K562 (cell line): ENCODE results near the gene HLA-DOB. TPM values are rescaled to one million over a fixed set of nuclear protein-coding genes. Genes with fewer than 3 reads are reported as not detected.

Source experiments
- HDGF ChIP-seq: fragments of 450-650 bp; IDR thresholded peaks from 2 replicates; pipeline ENCODE4 v1.6.1; 2016
- LARP7 ChIP-seq: fragments of 450-650 bp; IDR thresholded peaks from 2 replicates; pipeline ENCODE4 v1.6.1; 2016
- SIN3A ChIP-seq, 2 experiments: fragments of 150-350 bp in 1 of 2; IDR thresholded peaks; 2 replicates each; pipeline ENCODE4 v1.6.1; 2011 to 2016; ENCODE audit warnings: borderline replicate concordance in 2 of 2, low read depth in 2 of 2, low read length in 2 of 2, mild to moderate bottlenecking in 2 of 2, moderate library complexity in 2 of 2; ENCODE audit not compliant: control insufficient read depth in 1 of 2
- ZFX ChIP-seq: sonication (generic); formaldehyde crosslinking; IDR thresholded peaks from 2 replicates; pipeline ENCODE4 v1.8.0; 2022; ENCODE audit warnings: mild to moderate bottlenecking, missing genetic modification reagents, moderate library complexity
- ZNF140 ChIP-seq: fragments of 250-450 bp; sonication (Bioruptor Pico); IDR thresholded peaks from 2 replicates; pipeline ENCODE4 v1.8.0; 2021; ENCODE audit warnings: moderate library complexity, mild to moderate bottlenecking, inconsistent platforms
- ZNF707 ChIP-seq: fragments of 250-450 bp; sonication (Bioruptor Pico); conservative IDR thresholded peaks from 2 replicates; pipeline ENCODE4 v1.8.0; 2022; ENCODE audit warnings: inconsistent platforms, mild to moderate bottlenecking, moderate library complexity
- polyA plus RNA-seq, 8 experiments: library from polyadenylated mRNA; depleted of rRNA in 4 of 8; stranded (reverse) in 5 of 8; unstranded in 3 of 8; fragments of >200 nt; fragmentation: Nextera tagmentation in 2 of 8; fragmentation: Illumina TruSeq in 1 of 8; extraction: Ambion mirVana in 2 of 8; extraction: Trizol in 1 of 8; gene quantifications; 2 replicates each; pipeline versions ENCODE4 v1.2.1 to v1.2.3, GENCODE V29; 2011 to 2014; ENCODE audit warnings: inconsistent platforms in 1 of 8, missing spikeins in 1 of 8
- total RNA-seq, 7 experiments: library from RNA; depleted of rRNA in 6 of 7; stranded (reverse); fragments of >200 nt in 6 of 7; fragmentation: Illumina TruSeq in 2 of 7; extraction: Trizol in 2 of 7; gene quantifications; 2 replicates each; pipeline versions ENCODE4 v1.2.1 to v1.2.3, GENCODE V29; 2011 to 2021; ENCODE audit warnings: low replicate concordance in 1 of 7
- TF ChIP-seq, protein P1 (sequence below): fragments of 200-600 bp; sonication (generic); IDR thresholded peaks from one replicate; pipeline ENCODE4 v1.6.1; 2012; ENCODE audit warnings: mild to moderate bottlenecking, low read depth, low read length, inconsistent platforms
- TF ChIP-seq, protein P2 (sequence below): sonication (generic); formaldehyde crosslinking; IDR thresholded peaks from 2 replicates; pipeline ENCODE4 v1.5.0; 2020; ENCODE audit warnings: missing genetic modification reagents
- TF ChIP-seq, protein P3 (sequence below): IDR thresholded peaks from 3 replicates; pipeline ENCODE4 v1.6.1; 2011; ENCODE audit warnings: borderline replicate concordance, mild to moderate bottlenecking, moderate library complexity; ENCODE audit not compliant: insufficient read length; ENCODE audit errors: extremely low read depth
- TF ChIP-seq, protein P4 (sequence below): sonication (generic); formaldehyde crosslinking; IDR thresholded peaks from 2 replicates; pipeline ENCODE4 v1.8.0; 2022; ENCODE audit warnings: mild to moderate bottlenecking, missing genetic modification reagents

HLA-DOB gene
- total and polyA plus RNA-seq, 9 of the 15 experiments (the other 6 are each of a cell fraction or from before 2014, with no cell fraction given), result 1.2 to 4.0 (median 2.5) TPM

DNA sequence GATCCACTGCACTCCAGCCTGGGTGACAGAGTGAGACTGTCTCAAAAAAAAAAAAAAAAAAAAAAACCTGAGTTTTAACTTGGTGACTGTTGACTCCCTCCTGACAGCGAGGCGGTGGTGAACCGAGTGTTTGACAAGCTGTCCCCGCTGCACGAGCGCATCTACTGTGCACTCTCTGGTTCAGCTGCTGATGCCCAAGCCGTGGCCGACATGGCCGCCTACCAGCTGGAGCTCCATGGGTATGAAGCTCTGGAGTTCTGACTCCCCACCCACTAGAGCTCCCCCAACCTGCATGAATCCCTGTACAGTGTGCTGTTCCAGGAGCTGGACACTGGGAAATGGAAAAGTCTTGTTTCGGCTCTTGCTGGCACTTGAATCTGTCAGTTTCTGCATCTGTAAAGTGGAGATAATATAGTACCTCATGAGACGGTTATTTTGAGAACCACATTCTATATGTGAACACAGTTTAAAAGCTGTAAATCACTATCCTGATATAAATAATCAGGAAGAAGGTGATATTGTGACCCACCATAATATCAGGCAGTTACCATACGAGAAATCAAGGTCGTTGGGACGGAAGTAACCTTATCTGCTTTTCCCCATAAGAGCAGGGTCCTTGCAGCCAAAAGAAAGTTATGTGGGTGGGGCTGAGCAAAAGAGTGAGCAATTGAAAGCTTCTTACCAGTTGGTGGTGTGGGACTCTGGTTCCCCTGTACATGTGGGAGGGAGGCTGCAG is 40.5 kb upstream of the HLA-DOB start (continued):
- TF ChIP-seq, protein P1, sequence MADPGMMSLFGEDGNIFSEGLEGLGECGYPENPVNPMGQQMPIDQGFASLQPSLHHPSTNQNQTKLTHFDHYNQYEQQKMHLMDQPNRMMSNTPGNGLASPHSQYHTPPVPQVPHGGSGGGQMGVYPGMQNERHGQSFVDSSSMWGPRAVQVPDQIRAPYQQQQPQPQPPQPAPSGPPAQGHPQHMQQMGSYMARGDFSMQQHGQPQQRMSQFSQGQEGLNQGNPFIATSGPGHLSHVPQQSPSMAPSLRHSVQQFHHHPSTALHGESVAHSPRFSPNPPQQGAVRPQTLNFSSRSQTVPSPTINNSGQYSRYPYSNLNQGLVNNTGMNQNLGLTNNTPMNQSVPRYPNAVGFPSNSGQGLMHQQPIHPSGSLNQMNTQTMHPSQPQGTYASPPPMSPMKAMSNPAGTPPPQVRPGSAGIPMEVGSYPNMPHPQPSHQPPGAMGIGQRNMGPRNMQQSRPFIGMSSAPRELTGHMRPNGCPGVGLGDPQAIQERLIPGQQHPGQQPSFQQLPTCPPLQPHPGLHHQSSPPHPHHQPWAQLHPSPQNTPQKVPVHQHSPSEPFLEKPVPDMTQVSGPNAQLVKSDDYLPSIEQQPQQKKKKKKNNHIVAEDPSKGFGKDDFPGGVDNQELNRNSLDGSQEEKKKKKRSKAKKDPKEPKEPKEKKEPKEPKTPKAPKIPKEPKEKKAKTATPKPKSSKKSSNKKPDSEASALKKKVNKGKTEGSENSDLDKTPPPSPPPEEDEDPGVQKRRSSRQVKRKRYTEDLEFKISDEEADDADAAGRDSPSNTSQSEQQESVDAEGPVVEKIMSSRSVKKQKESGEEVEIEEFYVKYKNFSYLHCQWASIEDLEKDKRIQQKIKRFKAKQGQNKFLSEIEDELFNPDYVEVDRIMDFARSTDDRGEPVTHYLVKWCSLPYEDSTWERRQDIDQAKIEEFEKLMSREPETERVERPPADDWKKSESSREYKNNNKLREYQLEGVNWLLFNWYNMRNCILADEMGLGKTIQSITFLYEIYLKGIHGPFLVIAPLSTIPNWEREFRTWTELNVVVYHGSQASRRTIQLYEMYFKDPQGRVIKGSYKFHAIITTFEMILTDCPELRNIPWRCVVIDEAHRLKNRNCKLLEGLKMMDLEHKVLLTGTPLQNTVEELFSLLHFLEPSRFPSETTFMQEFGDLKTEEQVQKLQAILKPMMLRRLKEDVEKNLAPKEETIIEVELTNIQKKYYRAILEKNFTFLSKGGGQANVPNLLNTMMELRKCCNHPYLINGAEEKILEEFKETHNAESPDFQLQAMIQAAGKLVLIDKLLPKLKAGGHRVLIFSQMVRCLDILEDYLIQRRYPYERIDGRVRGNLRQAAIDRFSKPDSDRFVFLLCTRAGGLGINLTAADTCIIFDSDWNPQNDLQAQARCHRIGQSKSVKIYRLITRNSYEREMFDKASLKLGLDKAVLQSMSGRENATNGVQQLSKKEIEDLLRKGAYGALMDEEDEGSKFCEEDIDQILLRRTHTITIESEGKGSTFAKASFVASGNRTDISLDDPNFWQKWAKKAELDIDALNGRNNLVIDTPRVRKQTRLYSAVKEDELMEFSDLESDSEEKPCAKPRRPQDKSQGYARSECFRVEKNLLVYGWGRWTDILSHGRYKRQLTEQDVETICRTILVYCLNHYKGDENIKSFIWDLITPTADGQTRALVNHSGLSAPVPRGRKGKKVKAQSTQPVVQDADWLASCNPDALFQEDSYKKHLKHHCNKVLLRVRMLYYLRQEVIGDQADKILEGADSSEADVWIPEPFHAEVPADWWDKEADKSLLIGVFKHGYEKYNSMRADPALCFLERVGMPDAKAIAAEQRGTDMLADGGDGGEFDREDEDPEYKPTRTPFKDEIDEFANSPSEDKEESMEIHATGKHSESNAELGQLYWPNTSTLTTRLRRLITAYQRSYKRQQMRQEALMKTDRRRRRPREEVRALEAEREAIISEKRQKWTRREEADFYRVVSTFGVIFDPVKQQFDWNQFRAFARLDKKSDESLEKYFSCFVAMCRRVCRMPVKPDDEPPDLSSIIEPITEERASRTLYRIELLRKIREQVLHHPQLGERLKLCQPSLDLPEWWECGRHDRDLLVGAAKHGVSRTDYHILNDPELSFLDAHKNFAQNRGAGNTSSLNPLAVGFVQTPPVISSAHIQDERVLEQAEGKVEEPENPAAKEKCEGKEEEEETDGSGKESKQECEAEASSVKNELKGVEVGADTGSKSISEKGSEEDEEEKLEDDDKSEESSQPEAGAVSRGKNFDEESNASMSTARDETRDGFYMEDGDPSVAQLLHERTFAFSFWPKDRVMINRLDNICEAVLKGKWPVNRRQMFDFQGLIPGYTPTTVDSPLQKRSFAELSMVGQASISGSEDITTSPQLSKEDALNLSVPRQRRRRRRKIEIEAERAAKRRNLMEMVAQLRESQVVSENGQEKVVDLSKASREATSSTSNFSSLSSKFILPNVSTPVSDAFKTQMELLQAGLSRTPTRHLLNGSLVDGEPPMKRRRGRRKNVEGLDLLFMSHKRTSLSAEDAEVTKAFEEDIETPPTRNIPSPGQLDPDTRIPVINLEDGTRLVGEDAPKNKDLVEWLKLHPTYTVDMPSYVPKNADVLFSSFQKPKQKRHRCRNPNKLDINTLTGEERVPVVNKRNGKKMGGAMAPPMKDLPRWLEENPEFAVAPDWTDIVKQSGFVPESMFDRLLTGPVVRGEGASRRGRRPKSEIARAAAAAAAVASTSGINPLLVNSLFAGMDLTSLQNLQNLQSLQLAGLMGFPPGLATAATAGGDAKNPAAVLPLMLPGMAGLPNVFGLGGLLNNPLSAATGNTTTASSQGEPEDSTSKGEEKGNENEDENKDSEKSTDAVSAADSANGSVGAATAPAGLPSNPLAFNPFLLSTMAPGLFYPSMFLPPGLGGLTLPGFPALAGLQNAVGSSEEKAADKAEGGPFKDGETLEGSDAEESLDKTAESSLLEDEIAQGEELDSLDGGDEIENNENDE, result no peak
- TF ChIP-seq, protein P2, sequence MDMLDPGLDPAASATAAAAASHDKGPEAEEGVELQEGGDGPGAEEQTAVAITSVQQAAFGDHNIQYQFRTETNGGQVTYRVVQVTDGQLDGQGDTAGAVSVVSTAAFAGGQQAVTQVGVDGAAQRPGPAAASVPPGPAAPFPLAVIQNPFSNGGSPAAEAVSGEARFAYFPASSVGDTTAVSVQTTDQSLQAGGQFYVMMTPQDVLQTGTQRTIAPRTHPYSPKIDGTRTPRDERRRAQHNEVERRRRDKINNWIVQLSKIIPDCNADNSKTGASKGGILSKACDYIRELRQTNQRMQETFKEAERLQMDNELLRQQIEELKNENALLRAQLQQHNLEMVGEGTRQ, result no peak
- TF ChIP-seq LARP7, result no peak
- TF ChIP-seq ZFX (CRISPR knock-in tag), result no peak
- TF ChIP-seq SIN3A (IDR thresholded peaks at IDR 0.05; ENCODE audit: borderline replicate concordance in 2 of 2, control insufficient read depth in 1 of 2, low read depth in 2 of 2, low read length in 2 of 2), result no peak
- TF ChIP-seq, protein P3, sequence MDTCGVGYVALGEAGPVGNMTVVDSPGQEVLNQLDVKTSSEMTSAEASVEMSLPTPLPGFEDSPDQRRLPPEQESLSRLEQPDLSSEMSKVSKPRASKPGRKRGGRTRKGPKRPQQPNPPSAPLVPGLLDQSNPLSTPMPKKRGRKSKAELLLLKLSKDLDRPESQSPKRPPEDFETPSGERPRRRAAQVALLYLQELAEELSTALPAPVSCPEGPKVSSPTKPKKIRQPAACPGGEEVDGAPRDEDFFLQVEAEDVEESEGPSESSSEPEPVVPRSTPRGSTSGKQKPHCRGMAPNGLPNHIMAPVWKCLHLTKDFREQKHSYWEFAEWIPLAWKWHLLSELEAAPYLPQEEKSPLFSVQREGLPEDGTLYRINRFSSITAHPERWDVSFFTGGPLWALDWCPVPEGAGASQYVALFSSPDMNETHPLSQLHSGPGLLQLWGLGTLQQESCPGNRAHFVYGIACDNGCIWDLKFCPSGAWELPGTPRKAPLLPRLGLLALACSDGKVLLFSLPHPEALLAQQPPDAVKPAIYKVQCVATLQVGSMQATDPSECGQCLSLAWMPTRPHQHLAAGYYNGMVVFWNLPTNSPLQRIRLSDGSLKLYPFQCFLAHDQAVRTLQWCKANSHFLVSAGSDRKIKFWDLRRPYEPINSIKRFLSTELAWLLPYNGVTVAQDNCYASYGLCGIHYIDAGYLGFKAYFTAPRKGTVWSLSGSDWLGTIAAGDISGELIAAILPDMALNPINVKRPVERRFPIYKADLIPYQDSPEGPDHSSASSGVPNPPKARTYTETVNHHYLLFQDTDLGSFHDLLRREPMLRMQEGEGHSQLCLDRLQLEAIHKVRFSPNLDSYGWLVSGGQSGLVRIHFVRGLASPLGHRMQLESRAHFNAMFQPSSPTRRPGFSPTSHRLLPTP, result no peak
- no peak for TF ChIP-seq ZNF140
- TF ChIP-seq HDGF, result no peak
- TF ChIP-seq, protein P4, sequence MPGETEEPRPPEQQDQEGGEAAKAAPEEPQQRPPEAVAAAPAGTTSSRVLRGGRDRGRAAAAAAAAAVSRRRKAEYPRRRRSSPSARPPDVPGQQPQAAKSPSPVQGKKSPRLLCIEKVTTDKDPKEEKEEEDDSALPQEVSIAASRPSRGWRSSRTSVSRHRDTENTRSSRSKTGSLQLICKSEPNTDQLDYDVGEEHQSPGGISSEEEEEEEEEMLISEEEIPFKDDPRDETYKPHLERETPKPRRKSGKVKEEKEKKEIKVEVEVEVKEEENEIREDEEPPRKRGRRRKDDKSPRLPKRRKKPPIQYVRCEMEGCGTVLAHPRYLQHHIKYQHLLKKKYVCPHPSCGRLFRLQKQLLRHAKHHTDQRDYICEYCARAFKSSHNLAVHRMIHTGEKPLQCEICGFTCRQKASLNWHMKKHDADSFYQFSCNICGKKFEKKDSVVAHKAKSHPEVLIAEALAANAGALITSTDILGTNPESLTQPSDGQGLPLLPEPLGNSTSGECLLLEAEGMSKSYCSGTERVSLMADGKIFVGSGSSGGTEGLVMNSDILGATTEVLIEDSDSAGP (CRISPR knock-in tag), result no peak
- TF ChIP-seq ZNF707, result no peak
